Stimulated activated CD4-positive, alpha-beta T cell treated with anti-CD3 and anti-CD28 coated beads, Interleukin-2, amount 100 ng/mL, for 4 hours (primary cell): ENCODE data around the gene TFIP11.

Source experiments
- DNase-seq: peaks from one replicate; pipeline ENCODE4 v3.0.0-alpha.2; 2020; ENCODE audit warnings: low read depth

Gene TFIP11

GRCh38 chr22:26448334-26448733 is 63.9 kb downstream of the TFIP11 start:
- no peak for DNase-seq

- DNase-seq, result no peak
These were observed 64.5 kb downstream of the TFIP11 start for GRCh38 chr22:26447584-26448329.

GRCh38 chr22:26446808-26447515 is 65.3 kb downstream of the TFIP11 start:
- DNase-seq, result no peak

- DNase-seq, result no peak
These were observed 66.5 kb downstream of the TFIP11 start for GRCh38 chr22:26445577-26446275.

- DNase-seq, result no peak
These were observed 67.5 kb downstream of the TFIP11 start for GRCh38 chr22:26444777-26445176.

GRCh38 chr22:26443901-26444690 is 68.2 kb downstream of the TFIP11 start:
- DNase-seq, result no peak

GRCh38 chr22:26442086-26442756 is 70.1 kb downstream of the TFIP11 start:
- no peak for DNase-seq
